Heart left ventricle (tissue), 13 donors: ENCODE results near the gene ADGRV1.

ENCODE experiments used
- CTCF ChIP-seq, 12 donors: fragments of 200-600 bp; sonication (generic) in 4 of 12; IDR thresholded peaks; one replicate each; pipeline versions ENCODE4 v1.5.0 to v1.8.0; 2018 to 2022; ENCODE audit warnings: antibody characterized with exemption in 12 of 12, mild to moderate bottlenecking in 5 of 12
- POLR2A ChIP-seq, 2 donors: fragments of 450-650 bp; IDR thresholded peaks; one replicate each; pipeline ENCODE4 v1.6.1; 2017; ENCODE audit warnings: antibody characterized with exemption in 2 of 2, mild to moderate bottlenecking in 2 of 2, moderate library complexity in 2 of 2
- donor health status: ischemic (EF 13 %, LVEDD 7.1; RV severe dilation, severe dysfunction).
- donor health status: DM: no; HTN: yes; CAD: no.
- donor health status: DM: no; HTN: no; CAD: no.
- donor health status: ischemic (EF 25% LVEDD 6.9; RV normal size, moderate dysfunction).
- donor health status: ischemic (EF 25% LVEDD 5.7; RV mildly dilated, moderate dysfunction).
- donor health status: ischemic (EF 35%, LVEDD 5.7; RV mildly dilated, moderate dysfunction).
- donor health status: nonischemic (EF 11% LVEDD 7.7; RV severe dilation, severe dysfunction).
- donor health status: DM: yes; HTN: yes; CAD: no.
- donor health status: PGD.
- donor health status: ischemic (EF 29% LVEDD 5.4; RV normal size, mild dysfunction).
- donor health status: nonischemic (EF 23%, LVEDD 6.1; RV moderate dilation, normal function).

- TF ChIP-seq POLR2A (IDR thresholded peaks at IDR 0.05) (no peak), CTCF (IDR thresholded peaks at IDR 0.05) (no peak)
These were observed 4.9 kb upstream of the ADGRV1 start for GRCh38 chr5:90553711-90554110.
